GM12801 (cell line): ENCODE measurements around the gene HYAL1.

Experiments used
- CTCF ChIP-seq: IDR thresholded peaks from one replicate; pipeline ENCODE4 v1.5.1; 2011; ENCODE audit warnings: control low read depth; ENCODE audit not compliant: insufficient read length; ENCODE audit errors: extremely low read depth

Gene HYAL1

GRCh38 chr3:50324351-50325112, 21.2 kb upstream of the HYAL1 start:
- no peak for TF ChIP-seq CTCF

GRCh38 chr3:50323614-50324199, 20.3 kb upstream of the HYAL1 start:
- TF ChIP-seq CTCF: no peak

GRCh38 chr3:50323092-50323600, 19.8 kb upstream of the HYAL1 start:
- TF ChIP-seq CTCF: no peak

- no peak for TF ChIP-seq CTCF
These were observed 19.2 kb upstream of the HYAL1 start, which contains the start of gene HYAL2 for GRCh38 chr3:50322386-50323091. HYAL2 (minus strand) TSS chr3:50322745; CDS start chr3:50320489, 2,256 bp downstream.

- TF ChIP-seq CTCF: no peak
These were observed 18.7 kb upstream of the HYAL1 start for GRCh38 chr3:50322115-50322385.

- no peak for TF ChIP-seq CTCF
These were observed 18.2 kb upstream of the HYAL1 start for GRCh38 chr3:50321336-50322114.

GRCh38 chr3:50320853-50321335, 17.5 kb upstream of the HYAL1 start:
- no peak for TF ChIP-seq CTCF
